GM12878 (cell line): ENCODE results near the gene CD200R1L. TPM values are rescaled to one million over a fixed set of nuclear protein-coding genes. Genes with fewer than 3 reads are reported as not detected.
A peak's percentile ranks its signal among the peaks of the same experiment; 100 is the strongest.

Experiments used
- BACH1 ChIP-seq: fragments of 450-650 bp; IDR thresholded peaks from 2 replicates; pipeline ENCODE4 v1.6.1; 2017; ENCODE audit warnings: mild to moderate bottlenecking, borderline replicate concordance
- CBX3 ChIP-seq: fragments of 200-600 bp; sonication (generic); IDR thresholded peaks from 2 replicates; pipeline ENCODE4 v1.6.1; 2016; ENCODE audit warnings: low read depth, borderline replicate concordance
- CEBPB ChIP-seq, 2 experiments: fragments of 150-350 bp in 1 of 2; IDR thresholded peaks; 2 replicates each; pipeline ENCODE4 v1.6.1; 2012 to 2014; ENCODE audit warnings: low read depth in 2 of 2, low read length in 2 of 2, borderline replicate concordance in 1 of 2, inconsistent platforms in 1 of 2
- CREB1 ChIP-seq: IDR thresholded peaks from 2 replicates; pipeline ENCODE4 v1.6.1; 2012; ENCODE audit warnings: low read depth, mild to moderate bottlenecking, inconsistent platforms
- ESRRA ChIP-seq: IDR thresholded peaks from 2 replicates; pipeline ENCODE4 v1.6.1; 2012; ENCODE audit warnings: mild to moderate bottlenecking, low read length, improper control_type of control experiment
- HDAC2 ChIP-seq: fragments of 200-600 bp; sonication (generic); IDR thresholded peaks from 2 replicates; pipeline ENCODE4 v1.6.1; 2017
- IKZF1 ChIP-seq: fragments of 450-650 bp; conservative IDR thresholded peaks from 2 replicates; pipeline ENCODE4 v1.6.1; 2017; ENCODE audit warnings: antibody characterized with exemption, mild to moderate bottlenecking
- IKZF2 ChIP-seq, 2 experiments: fragments of 450-650 bp; IDR thresholded peaks; 2 replicates each; pipeline ENCODE4 v1.6.1; 2017; ENCODE audit warnings: mild to moderate bottlenecking in 2 of 2, moderate library complexity in 2 of 2
- IRF5 ChIP-seq: fragments of 450-650 bp; IDR thresholded peaks from 2 replicates; pipeline ENCODE4 v1.6.1; 2017; ENCODE audit warnings: borderline replicate concordance
- LARP7 ChIP-seq: fragments of 450-650 bp; IDR thresholded peaks from 2 replicates; pipeline ENCODE4 v1.6.1; 2017; ENCODE audit warnings: mild to moderate bottlenecking
- MEF2B ChIP-seq: fragments of 450-650 bp; IDR thresholded peaks from 2 replicates; pipeline ENCODE4 v1.6.1; 2018; ENCODE audit warnings: mild to moderate bottlenecking, moderate library complexity; ENCODE audit not compliant: partially characterized antibody, poor library complexity, severe bottlenecking
- MTA3 ChIP-seq: IDR thresholded peaks from 2 replicates; pipeline ENCODE4 v1.6.1; 2012; ENCODE audit warnings: low read length, inconsistent platforms, borderline replicate concordance
- MYB ChIP-seq: fragments of 150-350 bp; IDR thresholded peaks from 2 replicates; pipeline ENCODE4 v1.6.1; 2014; ENCODE audit warnings: mild to moderate bottlenecking, low read depth, low read length, borderline replicate concordance
- POLR2A ChIP-seq: IDR thresholded peaks from 2 replicates; pipeline ENCODE4 v1.6.1; 2011; ENCODE audit warnings: low read depth, mild to moderate bottlenecking, low read length
- POU2F2 ChIP-seq: IDR thresholded peaks from 3 replicates; pipeline ENCODE4 v1.6.1; 2011; ENCODE audit warnings: low read depth, mild to moderate bottlenecking, low read length, borderline replicate concordance
- RAD21 ChIP-seq: IDR thresholded peaks from 2 replicates; pipeline ENCODE4 v1.6.1; 2011; ENCODE audit warnings: mild to moderate bottlenecking, low read depth, low read length, moderate library complexity; ENCODE audit not compliant: insufficient read depth
- RB1 ChIP-seq: fragments of 450-650 bp; formaldehyde crosslinking; IDR thresholded peaks from 2 replicates; pipeline ENCODE4 v1.6.1; 2017; ENCODE audit warnings: mild to moderate bottlenecking, borderline replicate concordance
- RUNX3 ChIP-seq: IDR thresholded peaks from 2 replicates; pipeline ENCODE4 v1.6.1; 2012; ENCODE audit warnings: low read length, inconsistent platforms
- SMAD5 ChIP-seq: IDR thresholded peaks from 2 replicates; pipeline ENCODE4 v1.6.1; 2016; ENCODE audit warnings: antibody characterized with exemption, low read depth
- SMC3 ChIP-seq: IDR thresholded peaks from 2 replicates; pipeline ENCODE4 v1.6.1; 2011; ENCODE audit warnings: low read length, improper control_type of control experiment, borderline replicate concordance
- SPI1 ChIP-seq: IDR thresholded peaks from 2 replicates; pipeline ENCODE4 v1.6.1; 2011; ENCODE audit warnings: low read depth, mild to moderate bottlenecking, low read length, moderate library complexity, borderline replicate concordance; ENCODE audit not compliant: insufficient read depth
- TARDBP ChIP-seq: IDR thresholded peaks from 2 replicates; pipeline ENCODE4 v1.6.1; 2016; ENCODE audit warnings: borderline replicate concordance
- TCF12 ChIP-seq: IDR thresholded peaks from 2 replicates; pipeline ENCODE4 v1.6.1; 2011; ENCODE audit warnings: low read depth, mild to moderate bottlenecking, low read length
- TCF7 ChIP-seq: IDR thresholded peaks from 2 replicates; pipeline ENCODE4 v1.6.1; 2014; ENCODE audit warnings: antibody characterized with exemption, borderline replicate concordance
- YY1 ChIP-seq: IDR thresholded peaks from 2 replicates; pipeline ENCODE4 v1.6.1; 2011; ENCODE audit warnings: low read depth, mild to moderate bottlenecking, low read length
- ZNF384 ChIP-seq: IDR thresholded peaks from 2 replicates; pipeline ENCODE4 v1.6.1; 2012; ENCODE audit warnings: low read depth, mild to moderate bottlenecking, low read length, improper control_type of control experiment, borderline replicate concordance
- ZSCAN29 ChIP-seq: fragments of 450-650 bp; IDR thresholded peaks from 2 replicates; pipeline ENCODE4 v1.6.1; 2017; ENCODE audit warnings: mild to moderate bottlenecking, moderate library complexity
- polyA plus RNA-seq, 11 experiments: library from polyadenylated mRNA; depleted of rRNA in 4 of 11; unstranded in 6 of 11; stranded (reverse) in 5 of 11; fragments of >200 nt; fragmentation: Nextera tagmentation in 4 of 11; fragmentation: Illumina TruSeq in 1 of 11; extraction: Ambion mirVana in 4 of 11; extraction: Trizol in 1 of 11; gene quantifications; 1 replicate in 1 of 11; 2 replicates in 10 of 11; pipeline versions ENCODE4 v1.2.1 to v1.2.3, GENCODE V29; 2011 to 2016; ENCODE audit warnings: inconsistent platforms in 2 of 11, missing spikeins in 2 of 11, low read depth in 1 of 11
- total RNA-seq, 4 experiments: library from RNA; depleted of rRNA in 3 of 4; stranded (reverse); fragments of >200 nt in 3 of 4; fragmentation: Illumina TruSeq in 1 of 4; extraction: Trizol in 1 of 4; gene quantifications; 2 replicates each; pipeline versions ENCODE4 v1.2.1 to v1.2.3, GENCODE V29; 2013 to 2021
- TF ChIP-seq, protein P1 (sequence below): fragments of 450-650 bp; IDR thresholded peaks from 2 replicates; pipeline ENCODE4 v1.6.1; 2017; ENCODE audit warnings: mild to moderate bottlenecking, moderate library complexity
- TF ChIP-seq, protein P2 (sequence below): fragments of 450-650 bp; IDR thresholded peaks from 2 replicates; pipeline ENCODE4 v1.6.1; 2016; ENCODE audit warnings: mild to moderate bottlenecking

The CD200R1L gene
- total and polyA plus RNA-seq, 10 of the 15 experiments (the other 5 are each of a cell fraction or from before 2014, with no cell fraction given) = 0.41 TPM; not detected in 9

GRCh38 chr3:112767177-112767576 is 79.5 kb downstream of the CD200R1L start (continued):
- TF ChIP-seq MEF2B = no peak
- TF ChIP-seq ZNF384 = no peak
- no peak for TF ChIP-seq BACH1
- no peak for TF ChIP-seq CBX3
- peak; percentile 34; the same call in 1 of the 2 replicates for TF ChIP-seq IKZF1
- TF ChIP-seq POLR2A = no peak
- TF ChIP-seq ESRRA = no peak
- TF ChIP-seq TARDBP = no peak
- no peak for TF ChIP-seq LARP7
- TF ChIP-seq, protein P1, sequence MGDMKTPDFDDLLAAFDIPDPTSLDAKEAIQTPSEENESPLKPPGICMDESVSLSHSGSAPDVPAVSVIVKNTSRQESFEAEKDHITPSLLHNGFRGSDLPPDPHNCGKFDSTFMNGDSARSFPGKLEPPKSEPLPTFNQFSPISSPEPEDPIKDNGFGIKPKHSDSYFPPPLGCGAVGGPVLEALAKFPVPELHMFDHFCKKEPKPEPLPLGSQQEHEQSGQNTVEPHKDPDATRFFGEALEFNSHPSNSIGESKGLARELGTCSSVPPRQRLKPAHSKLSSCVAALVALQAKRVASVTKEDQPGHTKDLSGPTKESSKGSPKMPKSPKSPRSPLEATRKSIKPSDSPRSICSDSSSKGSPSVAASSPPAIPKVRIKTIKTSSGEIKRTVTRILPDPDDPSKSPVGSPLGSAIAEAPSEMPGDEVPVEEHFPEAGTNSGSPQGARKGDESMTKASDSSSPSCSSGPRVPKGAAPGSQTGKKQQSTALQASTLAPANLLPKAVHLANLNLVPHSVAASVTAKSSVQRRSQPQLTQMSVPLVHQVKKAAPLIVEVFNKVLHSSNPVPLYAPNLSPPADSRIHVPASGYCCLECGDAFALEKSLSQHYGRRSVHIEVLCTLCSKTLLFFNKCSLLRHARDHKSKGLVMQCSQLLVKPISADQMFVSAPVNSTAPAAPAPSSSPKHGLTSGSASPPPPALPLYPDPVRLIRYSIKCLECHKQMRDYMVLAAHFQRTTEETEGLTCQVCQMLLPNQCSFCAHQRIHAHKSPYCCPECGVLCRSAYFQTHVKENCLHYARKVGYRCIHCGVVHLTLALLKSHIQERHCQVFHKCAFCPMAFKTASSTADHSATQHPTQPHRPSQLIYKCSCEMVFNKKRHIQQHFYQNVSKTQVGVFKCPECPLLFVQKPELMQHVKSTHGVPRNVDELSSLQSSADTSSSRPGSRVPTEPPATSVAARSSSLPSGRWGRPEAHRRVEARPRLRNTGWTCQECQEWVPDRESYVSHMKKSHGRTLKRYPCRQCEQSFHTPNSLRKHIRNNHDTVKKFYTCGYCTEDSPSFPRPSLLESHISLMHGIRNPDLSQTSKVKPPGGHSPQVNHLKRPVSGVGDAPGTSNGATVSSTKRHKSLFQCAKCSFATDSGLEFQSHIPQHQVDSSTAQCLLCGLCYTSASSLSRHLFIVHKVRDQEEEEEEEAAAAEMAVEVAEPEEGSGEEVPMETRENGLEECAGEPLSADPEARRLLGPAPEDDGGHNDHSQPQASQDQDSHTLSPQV = no peak
- peak; percentile 91 for TF ChIP-seq RUNX3
- no peak for TF ChIP-seq IRF5
- TF ChIP-seq HDAC2 = no peak
- no peak for TF ChIP-seq POU2F2
- TF ChIP-seq CREB1 = no peak
- no peak for TF ChIP-seq SMAD5
- TF ChIP-seq TCF12 = 0 out of 2 replicates have a peak, but pooled peaks have one; percentile 5
- TF ChIP-seq, protein P2, sequence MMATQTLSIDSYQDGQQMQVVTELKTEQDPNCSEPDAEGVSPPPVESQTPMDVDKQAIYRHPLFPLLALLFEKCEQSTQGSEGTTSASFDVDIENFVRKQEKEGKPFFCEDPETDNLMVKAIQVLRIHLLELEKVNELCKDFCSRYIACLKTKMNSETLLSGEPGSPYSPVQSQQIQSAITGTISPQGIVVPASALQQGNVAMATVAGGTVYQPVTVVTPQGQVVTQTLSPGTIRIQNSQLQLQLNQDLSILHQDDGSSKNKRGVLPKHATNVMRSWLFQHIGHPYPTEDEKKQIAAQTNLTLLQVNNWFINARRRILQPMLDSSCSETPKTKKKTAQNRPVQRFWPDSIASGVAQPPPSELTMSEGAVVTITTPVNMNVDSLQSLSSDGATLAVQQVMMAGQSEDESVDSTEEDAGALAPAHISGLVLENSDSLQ = 0 out of 2 replicates have a peak, but pooled peaks have one; percentile 11
- no peak for TF ChIP-seq RB1
- TF ChIP-seq ZSCAN29 = no peak
- TF ChIP-seq YY1 = no peak
- no peak for TF ChIP-seq CEBPB (IDR thresholded peaks at IDR 0.05; ENCODE audit: borderline replicate concordance in 1 of 2, low read depth in 2 of 2, low read length in 2 of 2)
- peak; percentile 7; the same call in 1 of the 2 replicates for TF ChIP-seq SMC3
- TF ChIP-seq SPI1 = peak; percentile 84
- no peak for TF ChIP-seq MYB
- no peak for TF ChIP-seq MTA3
- peak in 1 of 2 experiments; percentile 33; a peak in 1 of 4 replicates for TF ChIP-seq IKZF2 (IDR thresholded peaks at IDR 0.05)
- peak; percentile 23; the same call in 1 of the 2 replicates for TF ChIP-seq RAD21
- TF ChIP-seq TCF7 = no peak
